ENCODE measurements around the gene LONP2.
"Not testable (repeated sequence)": the region's sequence is repeated elsewhere in the genome, so short reads cannot be mapped to it uniquely, and the experiment has no call there.

LONP2 gene

DNA sequence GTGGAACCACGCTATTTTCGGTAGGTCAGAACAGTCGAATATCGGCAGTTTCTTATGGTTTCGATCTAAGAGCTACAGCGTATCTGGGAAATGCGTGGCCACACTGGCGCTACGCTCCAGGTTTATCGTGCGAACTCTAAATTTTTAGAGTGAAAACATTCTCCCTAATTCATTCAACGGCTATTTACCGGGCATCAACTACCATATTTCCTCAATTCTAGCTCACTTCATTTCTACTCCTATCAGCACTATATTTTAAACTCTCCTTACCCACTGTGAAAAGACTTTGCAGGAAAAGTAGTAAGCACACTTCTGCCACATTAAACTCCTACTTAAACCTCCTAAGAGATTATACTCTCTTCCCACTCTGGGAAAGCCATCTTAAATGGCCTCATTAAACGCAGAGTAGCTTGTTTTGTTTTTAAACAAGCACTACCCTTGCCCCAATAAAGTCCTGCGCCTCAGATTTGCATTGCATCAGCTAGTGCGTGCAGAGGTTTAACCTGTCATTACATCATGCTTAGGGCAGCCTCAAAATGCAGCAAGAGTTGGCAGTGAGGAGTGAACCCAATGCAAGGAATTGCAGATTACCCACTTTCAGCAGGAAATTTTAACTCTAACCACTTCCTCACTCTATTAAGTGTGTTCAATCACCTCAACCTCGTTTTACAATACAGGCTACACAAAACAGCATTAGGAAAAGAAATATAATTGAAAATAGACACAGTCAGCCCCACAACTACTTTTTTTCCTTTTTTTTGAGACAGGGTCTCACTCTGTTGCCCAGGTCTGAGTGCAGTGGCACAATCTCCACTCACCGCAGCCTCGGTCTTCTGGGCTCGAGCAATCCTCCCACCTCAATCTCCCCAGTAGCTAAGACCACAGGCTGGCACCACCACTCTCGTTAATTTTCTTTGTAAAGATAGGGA, 122.3 kb downstream of the LONP2 start:
- DNase-seq (ENCODE audit: low read depth in 1 of 2, low spot score in 1 of 2): no peak

DNA sequence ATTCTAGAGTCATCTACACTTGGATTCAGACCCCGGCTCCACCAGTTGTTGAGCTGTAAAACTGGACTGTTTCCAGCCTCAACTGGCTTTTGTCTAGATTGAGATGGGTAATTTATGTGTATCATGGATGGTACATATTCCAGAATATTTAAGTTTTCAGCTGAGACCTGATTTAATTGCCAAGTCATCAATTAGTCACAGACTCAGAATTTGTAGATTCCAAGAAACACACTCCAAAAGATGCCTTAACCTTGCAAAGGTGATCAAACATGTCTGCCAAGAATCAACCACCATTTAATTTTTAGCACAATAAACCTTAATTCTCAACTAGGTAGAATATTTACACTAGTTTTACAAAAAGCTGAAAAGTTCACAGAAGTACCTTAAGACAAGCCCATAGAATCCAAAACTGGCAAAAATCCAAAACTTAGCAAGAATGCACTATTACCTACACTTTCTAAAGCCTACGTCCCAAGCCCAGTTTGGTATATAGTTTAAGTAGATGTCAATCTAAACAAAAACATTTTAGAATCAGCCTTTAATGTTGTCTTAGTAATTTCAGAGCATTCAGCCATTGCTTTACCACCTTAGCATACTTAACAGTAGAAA, 123.4 kb downstream of the LONP2 start:
- DNase-seq (ENCODE audit: low read depth in 1 of 2, low spot score in 1 of 2): no peak

DNA sequence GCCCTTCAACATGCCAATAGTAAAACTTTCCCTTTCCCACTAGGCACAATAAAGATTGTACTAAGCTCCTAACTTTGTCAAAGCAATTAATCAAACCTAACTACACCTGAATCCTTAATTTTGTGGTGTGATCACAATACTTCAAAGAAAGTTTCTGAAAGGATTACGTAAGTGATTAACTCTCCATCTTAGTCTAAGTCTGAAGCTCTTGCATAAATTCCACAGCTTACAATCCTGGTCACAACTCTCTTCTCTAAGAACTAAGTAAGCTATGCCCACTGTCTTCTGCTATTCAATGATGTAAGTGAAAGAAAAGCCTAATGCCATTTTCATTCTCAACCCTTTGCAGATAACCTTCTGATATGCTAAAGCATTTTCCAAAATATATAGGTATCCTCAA, 125.7 kb downstream of the LONP2 start:
- DNase-seq (ENCODE audit: low read depth in 1 of 2, low spot score in 1 of 2): no peak

DNA sequence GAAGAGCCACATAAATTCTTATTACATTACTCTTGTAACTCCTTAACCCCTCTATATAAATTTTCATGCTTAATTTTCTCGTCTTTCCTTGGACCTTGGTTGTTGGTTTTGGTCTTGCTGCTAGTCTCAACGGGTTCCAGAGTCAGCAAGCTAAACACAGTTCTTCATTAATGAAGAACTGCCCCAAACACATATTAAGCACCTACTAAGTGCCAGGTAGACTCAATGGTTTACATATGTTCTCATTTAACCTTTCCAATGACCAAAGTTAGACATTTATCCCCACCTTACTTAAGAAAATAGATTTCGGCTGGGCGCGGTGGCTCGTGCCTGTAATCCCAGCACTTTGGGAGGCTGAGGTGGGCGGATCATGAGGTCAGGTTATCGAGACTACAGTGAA, 126.1 kb downstream of the LONP2 start:
- no peak for DNase-seq (ENCODE audit: low read depth in 1 of 2, low spot score in 1 of 2)

DNA sequence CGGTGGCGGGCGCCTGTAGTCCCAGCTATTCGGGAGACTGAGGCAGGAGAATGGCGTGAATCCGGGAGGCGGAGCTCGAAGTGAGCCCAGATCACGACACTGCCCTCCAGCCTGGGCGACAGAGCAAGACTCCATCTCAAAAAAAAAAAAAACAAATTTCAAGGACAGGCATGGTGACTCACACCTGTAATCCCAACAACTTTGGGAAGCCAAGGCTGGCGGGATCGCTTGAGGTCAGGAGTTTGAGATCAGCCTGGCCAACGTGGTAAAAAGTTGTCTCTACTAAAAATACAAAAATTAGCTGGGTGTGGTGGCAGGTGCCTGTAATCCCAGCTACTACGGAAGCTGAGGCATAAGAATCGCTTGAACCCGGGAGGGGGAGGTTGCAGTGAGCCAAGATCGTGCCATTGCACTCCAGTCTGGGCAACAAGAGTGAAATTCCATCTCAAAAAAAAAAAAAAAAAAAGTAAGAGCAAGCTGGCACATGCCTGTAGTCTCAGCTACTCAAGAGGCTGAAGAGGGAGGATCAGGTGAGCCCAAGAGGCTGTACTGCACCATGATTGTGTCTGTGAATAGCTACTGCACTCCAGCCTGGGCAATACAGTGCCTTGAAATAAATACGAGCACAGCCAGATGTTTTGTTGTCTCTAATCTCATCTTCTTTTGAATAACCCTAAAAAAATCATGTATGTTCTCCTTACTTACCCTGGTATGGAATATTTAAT, 126.7 kb downstream of the LONP2 start:
- not testable (repeated sequence) for DNase-seq (ENCODE audit: low read depth in 1 of 2, low spot score in 1 of 2)

DNA sequence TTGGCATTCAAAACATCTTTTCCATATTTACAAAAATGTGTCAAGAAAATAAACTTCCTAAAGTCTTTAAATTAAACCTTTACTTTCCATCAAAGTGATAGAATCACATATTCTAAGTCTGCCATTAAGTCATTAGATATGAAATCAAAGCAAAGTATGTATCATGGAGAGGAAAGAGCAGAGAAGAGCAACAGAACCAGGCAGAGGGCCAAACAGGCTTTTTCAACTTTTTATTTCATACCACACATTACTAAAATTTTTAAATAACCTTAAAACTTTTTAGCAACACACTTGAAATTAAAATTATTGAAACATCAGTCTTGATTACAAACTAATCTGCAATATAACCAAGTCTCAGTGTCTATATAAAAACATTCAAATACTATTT, 127.3 kb downstream of the LONP2 start:
- no peak for DNase-seq (ENCODE audit: low read depth in 1 of 2, low spot score in 1 of 2)

DNA sequence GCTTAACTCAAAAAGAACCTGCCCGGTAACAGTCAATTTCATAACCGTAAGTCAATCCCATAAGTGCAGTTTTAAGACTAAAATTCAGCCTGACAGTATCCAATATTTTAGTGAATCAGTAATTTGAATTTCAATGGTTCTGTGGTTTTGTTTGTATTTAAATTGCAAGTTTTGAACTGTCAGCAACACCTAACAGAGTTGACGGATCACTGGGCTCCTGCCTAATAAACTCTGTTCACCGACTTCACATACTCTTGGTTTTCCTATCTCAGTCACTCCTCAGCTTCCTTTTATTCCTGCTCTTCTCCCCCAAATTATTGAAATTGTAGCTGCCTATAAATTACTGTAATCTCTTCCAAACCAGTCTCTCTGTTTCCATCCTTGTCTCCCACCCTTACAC, 128.6 kb downstream of the LONP2 start:
- DNase-seq (ENCODE audit: low read depth in 1 of 2, low spot score in 1 of 2): no peak

DNA sequence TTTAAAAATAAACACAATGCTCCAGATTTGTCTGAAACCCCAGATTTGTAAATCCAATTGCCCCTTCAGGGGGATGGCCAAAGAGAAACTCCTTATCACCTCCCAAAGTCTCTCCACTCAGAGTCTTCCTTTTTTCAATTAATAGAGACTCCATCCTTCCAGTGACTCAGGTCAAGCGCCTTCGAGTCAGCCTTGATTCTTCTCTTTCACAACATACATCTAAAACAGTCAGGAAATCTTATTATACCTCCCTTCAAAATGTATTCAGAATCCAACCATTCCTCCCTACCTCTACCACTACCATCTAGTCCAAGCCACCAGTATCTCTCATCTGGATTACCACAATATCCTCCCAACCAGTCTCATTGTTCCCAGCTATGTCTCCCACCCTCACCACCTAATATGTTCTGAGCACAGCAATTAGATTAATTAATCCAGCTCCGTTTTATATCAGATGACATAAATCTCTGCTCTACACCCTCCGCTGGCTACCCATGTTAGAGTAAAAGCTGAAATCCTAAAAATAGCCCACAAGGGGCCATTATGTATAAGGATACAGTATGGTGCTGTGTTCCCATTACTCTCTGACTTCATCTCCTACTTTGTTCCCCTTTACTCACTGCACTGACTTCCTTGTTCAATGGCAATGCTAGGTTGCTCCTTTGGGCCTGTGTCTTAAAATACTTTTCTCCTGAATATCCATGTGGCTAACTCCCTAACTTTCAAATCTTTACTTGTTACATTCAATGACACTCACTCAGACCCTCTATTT, 129.3 kb downstream of the LONP2 start:
- no peak for DNase-seq (ENCODE audit: low read depth in 1 of 2, low spot score in 1 of 2)

DNA sequence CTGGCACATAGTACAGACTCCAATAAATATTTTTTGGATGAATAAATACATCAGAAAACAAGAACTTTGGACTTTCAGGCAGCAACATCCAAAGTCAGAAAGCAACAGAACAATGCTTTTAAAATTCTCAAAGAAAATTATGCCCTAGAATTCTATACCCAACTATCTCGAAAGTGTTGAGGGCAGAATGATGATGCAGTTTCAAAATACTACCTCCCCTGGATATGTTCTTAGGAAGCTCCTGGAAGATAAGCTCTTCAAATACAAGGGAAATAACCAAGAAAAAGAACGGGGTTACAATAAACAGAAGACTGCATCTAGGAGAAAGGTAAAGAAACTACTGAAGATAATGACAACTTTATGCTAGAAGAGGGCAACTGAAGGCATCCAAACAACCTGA, 130.2 kb downstream of the LONP2 start:
- no peak for DNase-seq (ENCODE audit: low read depth in 1 of 2, low spot score in 1 of 2)

DNA sequence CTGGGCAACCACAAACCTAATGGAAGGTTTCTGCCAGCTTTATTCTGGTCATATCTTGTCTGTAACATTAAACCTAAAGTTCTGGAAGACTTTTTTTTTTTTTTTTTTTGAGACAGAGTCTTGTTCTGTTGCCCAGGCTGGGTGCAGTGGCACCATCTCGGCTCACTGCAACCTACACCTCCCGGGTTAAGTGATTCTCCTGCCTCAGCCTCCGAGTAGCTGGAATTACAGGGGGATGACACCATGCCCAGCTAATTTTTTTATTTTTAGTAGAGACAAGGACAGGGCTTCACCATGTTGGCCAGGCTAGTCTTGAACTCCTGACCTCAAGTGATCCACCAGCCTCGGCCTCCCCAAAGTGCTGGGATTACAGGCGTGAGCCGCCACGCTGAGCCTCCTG, 133.2 kb downstream of the LONP2 start:
- DNase-seq (ENCODE audit: low read depth in 1 of 2, low spot score in 1 of 2): not testable (repeated sequence)

DNA sequence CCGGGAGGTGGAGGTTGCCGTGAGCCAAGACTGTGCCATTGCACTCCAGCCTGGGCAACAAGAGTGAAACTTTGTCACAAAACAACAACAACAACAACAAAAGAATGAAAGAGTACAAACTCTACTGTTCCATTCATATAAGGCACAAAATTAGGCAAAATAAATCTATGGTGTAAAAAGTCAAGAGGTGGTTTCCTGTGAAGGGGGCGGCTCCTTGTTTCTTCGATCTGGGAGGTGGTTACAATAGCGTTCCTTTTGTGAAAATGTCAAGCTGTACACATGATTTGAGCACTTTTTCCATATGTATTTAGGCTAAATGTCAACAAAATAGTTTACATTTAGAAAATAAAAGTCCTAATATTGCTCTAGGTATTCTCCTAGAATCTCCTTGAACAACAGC, 134.2 kb downstream of the LONP2 start:
- no peak for DNase-seq (ENCODE audit: low read depth in 1 of 2, low spot score in 1 of 2)

DNA sequence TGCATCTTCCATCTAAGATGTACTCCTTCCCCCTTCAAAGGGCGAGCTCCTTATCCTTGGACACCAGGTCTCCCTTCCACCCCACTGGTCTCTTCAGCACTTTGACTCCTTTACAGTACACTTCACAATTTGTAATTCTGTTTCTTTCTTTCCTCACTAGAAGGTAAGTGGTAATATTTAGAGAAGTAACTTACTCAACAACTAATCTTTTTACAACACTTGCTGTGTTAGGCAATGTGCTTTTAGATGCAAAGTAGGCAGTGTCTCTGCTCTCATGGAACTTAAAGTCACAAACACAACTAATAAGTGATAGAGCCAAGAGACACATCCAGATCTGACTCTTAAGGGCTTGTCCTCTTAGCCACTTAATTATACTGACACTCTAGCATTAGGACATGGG, 134.7 kb downstream of the LONP2 start:
- DNase-seq (ENCODE audit: low read depth in 1 of 2, low spot score in 1 of 2): no peak

DNA sequence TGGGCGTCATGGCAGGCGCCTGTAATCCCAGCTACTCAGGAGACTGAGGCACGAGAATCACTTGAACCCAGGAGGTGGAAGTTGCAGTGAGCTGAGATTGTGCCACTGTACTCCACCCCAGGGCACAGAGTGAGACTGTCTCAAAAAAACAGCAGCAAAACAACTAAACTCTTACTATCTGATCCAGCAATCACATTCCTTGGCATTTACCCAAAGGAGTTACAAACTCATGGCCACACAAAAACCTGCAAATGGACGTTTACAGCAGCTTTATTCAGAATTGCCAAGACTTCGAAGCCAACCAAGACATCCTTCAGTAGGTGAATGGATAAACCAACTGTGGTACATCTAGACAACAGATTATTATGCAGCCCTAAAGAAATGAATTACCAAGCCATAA, 137.1 kb downstream of the LONP2 start:
- DNase-seq (ENCODE audit: low read depth in 1 of 2, low spot score in 1 of 2): no peak

DNA sequence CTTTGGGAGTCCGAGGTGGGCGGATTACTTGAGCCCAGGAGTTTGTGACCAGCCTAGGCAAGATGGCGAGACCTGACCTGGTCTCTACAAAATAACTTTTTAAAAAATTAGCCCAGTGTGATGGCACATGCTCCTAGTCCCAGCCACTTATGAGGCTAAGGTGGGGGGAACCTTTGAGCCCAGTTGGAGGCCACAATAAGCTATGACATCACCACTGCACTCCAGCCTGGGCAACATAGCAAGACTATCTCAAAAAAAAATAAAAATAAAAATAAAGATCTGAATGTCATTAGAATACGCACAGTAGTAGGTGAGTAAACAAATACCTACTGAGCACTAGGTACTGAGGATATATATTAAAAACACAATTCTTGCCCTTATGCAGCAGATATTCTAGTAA, 138.0 kb downstream of the LONP2 start:
- no peak for DNase-seq (ENCODE audit: low read depth in 1 of 2, low spot score in 1 of 2)

DNA sequence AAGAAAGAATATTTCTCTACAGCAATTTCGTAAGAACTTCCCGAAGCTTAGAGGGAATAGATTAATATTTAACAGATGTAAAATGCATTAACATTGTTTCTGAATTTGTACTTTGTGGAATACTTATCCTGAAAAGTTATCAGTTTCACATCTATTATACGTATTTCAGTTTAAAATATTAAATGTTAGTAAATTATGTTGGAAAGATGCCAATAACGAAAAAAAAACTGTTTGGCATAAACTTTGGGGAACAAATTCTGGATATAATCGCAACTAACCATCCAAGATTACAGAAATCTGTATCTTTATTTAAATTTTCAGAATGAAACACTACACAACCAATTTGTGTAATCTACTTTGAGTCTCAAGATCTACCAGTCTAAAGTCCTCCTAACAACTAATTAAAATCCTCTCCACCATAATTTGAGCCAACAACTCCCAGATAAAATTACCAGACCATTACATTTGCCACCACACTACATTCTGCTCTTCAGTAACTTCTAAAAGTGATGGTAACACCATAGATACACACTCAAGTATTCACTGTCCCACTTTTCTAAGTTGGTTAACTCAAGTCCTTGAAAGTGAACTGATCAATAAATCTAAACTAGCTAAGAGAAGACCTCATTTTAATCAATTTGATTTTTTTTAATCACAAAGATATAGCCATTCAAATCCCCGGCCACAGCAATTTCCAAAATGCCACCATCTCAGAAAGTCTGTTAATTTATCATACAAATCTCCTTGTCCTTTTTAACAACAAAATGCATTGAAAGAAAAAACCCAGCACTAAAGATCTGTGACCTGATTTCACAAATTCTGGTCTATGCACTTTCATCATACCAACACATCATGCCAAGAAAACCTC, 139.1 kb downstream of the LONP2 start:
- DNase-seq (ENCODE audit: low read depth in 1 of 2, low spot score in 1 of 2): no peak

DNA sequence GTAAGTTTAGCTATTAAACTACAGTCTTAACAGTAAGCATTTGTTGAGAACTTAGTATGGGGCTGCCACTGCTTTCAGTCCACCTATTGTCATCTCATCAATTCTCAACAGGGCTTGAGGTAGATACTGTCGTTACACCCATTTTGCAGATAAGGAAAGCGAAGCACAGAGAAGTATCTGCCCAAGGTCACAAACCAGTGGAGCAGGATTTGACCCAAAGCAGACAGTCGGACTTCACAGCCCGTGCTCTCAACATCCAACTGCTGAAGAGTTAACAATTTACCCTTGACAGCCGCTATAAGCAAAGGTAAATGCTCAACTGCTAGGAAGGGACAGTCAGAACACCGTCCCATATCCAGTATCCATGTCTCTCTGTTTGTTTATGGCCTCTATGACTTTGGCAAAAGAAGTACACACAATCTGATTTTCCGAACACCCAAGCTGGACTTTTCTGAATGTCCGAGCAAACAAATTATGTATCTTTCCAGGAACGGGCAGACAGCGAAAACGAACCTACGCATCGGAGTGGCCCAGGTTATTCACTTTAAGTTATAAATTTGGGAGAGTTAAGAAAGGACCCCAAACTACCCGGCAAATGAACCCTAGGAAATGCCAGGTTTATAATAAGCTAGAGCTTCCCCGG, 139.9 kb downstream of the LONP2 start:
- no peak for DNase-seq (ENCODE audit: low read depth in 1 of 2, low spot score in 1 of 2)

DNA sequence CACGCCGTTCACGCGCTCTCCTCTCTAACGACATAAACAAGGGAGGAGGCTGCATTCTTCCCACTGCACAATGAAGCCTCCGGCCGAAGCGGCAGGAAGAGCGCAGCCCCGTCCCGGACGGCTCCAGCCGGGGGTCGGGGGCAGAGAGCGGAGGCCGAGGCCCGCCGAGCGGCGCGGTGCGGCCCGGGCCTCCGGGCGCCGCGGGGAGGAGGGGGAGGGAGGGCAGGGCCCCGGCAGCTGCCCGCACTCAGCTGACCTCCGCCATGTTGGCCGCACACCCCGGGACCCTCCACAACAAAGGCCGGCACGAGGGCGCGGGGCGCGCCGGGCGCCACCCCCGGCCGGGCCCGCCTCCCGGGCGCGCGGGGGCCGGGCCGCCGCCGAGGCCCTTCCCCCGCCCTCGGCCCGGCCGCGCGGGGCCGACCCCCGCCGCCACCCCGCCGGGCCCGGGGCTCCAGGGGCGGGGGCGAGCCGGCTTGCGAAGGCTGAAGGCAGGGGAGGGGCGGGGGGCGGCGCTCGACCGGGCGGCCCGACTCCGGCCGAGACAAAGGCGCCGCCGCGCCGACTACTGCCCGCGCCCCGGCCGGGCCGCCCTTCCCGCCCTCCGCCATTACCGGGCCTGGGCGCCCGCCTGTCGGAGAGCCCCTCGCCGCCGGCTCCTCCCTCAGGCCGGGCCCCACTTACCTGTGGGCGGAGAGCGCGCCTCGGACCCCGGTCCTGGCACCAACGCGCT, 140.6 kb downstream of the LONP2 start:
- no peak for DNase-seq (ENCODE audit: low read depth in 1 of 2, low spot score in 1 of 2)

DNA sequence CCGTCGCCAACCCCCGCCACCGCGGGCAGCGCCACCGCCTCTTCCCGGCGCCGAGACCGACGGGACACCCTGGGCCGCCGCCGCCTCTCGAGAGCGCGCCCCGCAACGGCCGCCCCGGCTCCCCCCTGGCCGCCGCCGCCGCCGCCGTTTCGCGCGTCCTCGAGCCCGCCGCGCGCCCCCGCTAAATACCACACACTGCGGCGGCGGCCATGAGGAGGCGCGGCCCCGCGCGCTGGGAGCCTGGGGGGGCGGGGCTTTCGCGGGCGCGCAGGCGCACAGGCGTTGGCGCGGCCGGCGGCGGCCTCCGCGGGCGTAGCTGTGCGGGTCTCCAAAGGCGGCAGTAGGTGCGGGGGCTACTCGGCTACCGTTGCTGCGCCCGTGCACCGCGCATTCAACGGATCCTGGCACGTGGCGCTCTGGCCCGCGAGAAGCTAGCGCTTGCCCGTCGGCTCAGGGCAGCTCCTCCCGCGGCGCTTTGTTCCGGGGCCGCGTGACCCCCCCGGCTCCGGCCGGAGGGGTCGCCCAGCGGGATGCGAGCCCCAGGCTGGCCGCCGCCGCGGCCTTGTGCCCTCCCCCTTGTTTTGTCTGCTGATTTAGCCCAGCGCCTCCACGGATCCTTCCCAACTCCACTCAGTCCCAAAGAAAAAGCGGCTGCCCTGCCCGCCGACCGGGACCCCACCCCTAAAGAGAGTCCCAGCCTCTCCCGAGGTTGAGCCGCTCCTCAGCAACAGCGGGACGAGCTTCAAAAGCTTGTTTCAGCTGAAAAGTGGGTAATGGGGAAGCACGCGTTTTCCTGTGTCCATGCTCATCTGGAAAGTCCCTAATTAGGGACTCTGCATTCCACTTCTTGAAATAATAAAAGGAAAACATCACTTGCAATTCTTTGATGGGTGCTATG, 141.4 kb downstream of the LONP2 start, which contains the start of gene SIAH1:
TSS of gene SIAH1 (minus strand) at position 161 of the 898 bp plus-strand sequence. CDS start 22,985 bp downstream, outside the sequence.
- DNase-seq (ENCODE audit: low read depth in 1 of 2, low spot score in 1 of 2): peak; percentile 85 to 88

Measured in stimulated activated CD4-positive, alpha-beta T cell treated with anti-CD3 and anti-CD28 coated beads, Interleukin-15, amount 100 ng/mL, for 1 hour (primary cell).